Esophagus muscularis mucosa (tissue), 4 donors: ENCODE results near the gene STOM. TPM values are rescaled to one million over a fixed set of nuclear protein-coding genes. Genes with fewer than 3 reads are reported as not detected.
"Not testable (repeated sequence)": the region's sequence is repeated elsewhere in the genome, so short reads cannot be mapped to it uniquely, and the experiment has no call there.

Experiments used
- DNase-seq: peaks from one replicate; pipeline ENCODE4 v3.0.0-alpha.2; 2017; ENCODE audit errors: extremely low spot score
- H3K27ac ChIP-seq, 4 donors: fragments of 200-600 bp; sonication (generic); replicated peaks in 1 of 4; 1 replicate in 3 of 4; 2 replicates in 1 of 4; pipeline ENCODE4 v1.5.1; 2016 to 2019; ENCODE audit warnings: mild to moderate bottlenecking in 1 of 4
- H3K27me3 ChIP-seq, 4 donors: fragments of 200-600 bp; sonication (generic); one replicate each; pipeline versions ENCODE4 v1.5.1 to v1.6.0; 2016 to 2019
- H3K36me3 ChIP-seq, 4 donors: fragments of 200-600 bp; sonication (generic); one replicate each; pipeline ENCODE4 v1.5.1; 2016 to 2019
- H3K4me1 ChIP-seq, 4 donors: fragments of 200-600 bp; sonication (generic); one replicate each; pipeline ENCODE4 v1.5.1; 2016 to 2019
- H3K4me3 ChIP-seq, 4 donors: fragments of 200-600 bp; sonication (generic); 1 replicate in 2 of 4; 2 replicates in 2 of 4; pipeline ENCODE4 v1.5.1; 2016 to 2019; ENCODE audit warnings: mild to moderate bottlenecking in 4 of 4, moderate library complexity in 1 of 4
- H3K9me3 ChIP-seq, 4 donors: fragments of 200-600 bp; sonication (generic); 1 replicate in 3 of 4; 2 replicates in 1 of 4; pipeline ENCODE4 v1.5.1; 2016 to 2019
- CTCF ChIP-seq, 3 experiments: fragments of 200-600 bp in 2 of 3; fragments of 450-650 bp in 1 of 3; sonication (generic) in 2 of 3; IDR thresholded peaks; one replicate each; pipeline ENCODE4 v1.5.1; 2017 to 2019; ENCODE audit warnings: antibody characterized with exemption in 3 of 3, mild to moderate bottlenecking in 2 of 3, moderate library complexity in 1 of 3
- EP300 ChIP-seq: sonication (generic); formaldehyde crosslinking; IDR thresholded peaks from one replicate; pipeline ENCODE4 v1.6.1; 2017; ENCODE audit warnings: antibody characterized with exemption
- POLR2A ChIP-seq: fragments of 450-650 bp; IDR thresholded peaks from one replicate; pipeline ENCODE4 v1.6.1; 2017; ENCODE audit warnings: antibody characterized with exemption, moderate library complexity, mild to moderate bottlenecking, low read depth
- POLR2AphosphoS5 ChIP-seq, 2 donors: sonication (generic); formaldehyde crosslinking; IDR thresholded peaks; one replicate each; pipeline ENCODE4 v1.6.1; 2017; ENCODE audit warnings: antibody characterized with exemption in 2 of 2
- WGBS: methylation state at CpG from one replicate; pipeline ENCODE4 v1.1.5; 2018; 5-methylcytosine and 5-hydroxymethylcytosine counted together
- intact Hi-C: fragments of 100-400 bp; cut with DNase I; formaldehyde crosslinking; loops from one replicate; pipeline ENCODE4 v1.15.1; 2023
- total RNA-seq, 4 donors: library from RNA; depleted of rRNA; stranded (reverse); fragments of >200 nt; gene quantifications; one replicate each; pipeline versions ENCODE4 v1.1.0 to v1.2.1, GENCODE V29; 2016

Gene STOM
- total RNA-seq, 4 donors from 2014 or later, result 250 to 554 (median 444) TPM

- H3K9me3 ChIP-seq, result no peaks in the 10 kb centered on the region
- peaks cover 92 to 100% (median 100%) of the 10 kb centered on the region in 4 donors for H3K4me1 ChIP-seq
- DNase-seq, result no peak
- peaks cover 0 to 9% (median 0%) of the 10 kb centered on the region in 4 donors for H3K36me3 ChIP-seq
- H3K27me3 ChIP-seq, result no peaks in the 10 kb centered on the region
- intact Hi-C loops, result no loop called here
- 67% methylated on average over 6 of the region's 6 CpGs for WGBS
- H3K4me3 ChIP-seq, result peak overlapping the region in 1 of 4 donors; percentile 34
- peak in 1 of 2 donors; percentile 3 for TF ChIP-seq POLR2AphosphoS5 (IDR thresholded peaks at IDR 0.05)
- no peak for TF ChIP-seq EP300
- peak overlapping the region; percentile 93 to 99 (median 95) for H3K27ac ChIP-seq
Measured at GRCh38 chr9:121292801-121293241, 77.2 kb downstream of the STOM start.

DNA sequence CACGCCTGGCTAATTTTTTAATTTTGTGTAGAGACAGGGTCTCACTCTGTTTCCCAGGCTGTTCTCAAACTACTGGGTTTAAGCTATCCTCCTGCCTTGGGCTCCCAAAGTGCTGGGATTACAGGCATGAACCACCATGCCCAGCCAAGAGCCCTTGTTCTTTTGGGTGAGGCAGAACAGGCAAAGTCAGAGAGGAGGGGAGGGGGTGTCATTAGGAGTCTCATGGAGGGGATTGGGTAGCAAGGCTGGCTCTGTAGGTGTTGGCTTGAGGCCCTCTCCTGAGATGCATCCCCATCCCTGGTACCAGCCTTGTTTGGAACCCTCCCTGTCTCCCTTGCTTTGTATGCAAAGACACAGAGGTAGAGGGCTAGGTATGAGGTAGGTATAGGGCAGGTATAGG is 78.0 kb downstream of the STOM start:
- H3K9me3 ChIP-seq, result no peaks in the 10 kb centered on the region
- peaks cover 92 to 100% (median 100%) of the 10 kb centered on the region in 4 donors for H3K4me1 ChIP-seq
- no peak for DNase-seq
- H3K27ac ChIP-seq, result peak overlapping the region; percentile 93 to 99 (median 95)
- intact Hi-C loops, result no loop called here
- TF ChIP-seq EP300 (no peak), POLR2AphosphoS5 (IDR thresholded peaks at IDR 0.05) (no peak), POLR2A (no peak), CTCF (IDR thresholded peaks at IDR 0.05) (no peak)
- peaks cover 0 to 9% (median 0%) of the 10 kb centered on the region in 4 donors for H3K36me3 ChIP-seq
- no peak overlapping the region for H3K4me3 ChIP-seq
- no peaks in the 10 kb centered on the region for H3K27me3 ChIP-seq
- 92% methylated on average over 1 of the region's 1 CpG for WGBS

DNA sequence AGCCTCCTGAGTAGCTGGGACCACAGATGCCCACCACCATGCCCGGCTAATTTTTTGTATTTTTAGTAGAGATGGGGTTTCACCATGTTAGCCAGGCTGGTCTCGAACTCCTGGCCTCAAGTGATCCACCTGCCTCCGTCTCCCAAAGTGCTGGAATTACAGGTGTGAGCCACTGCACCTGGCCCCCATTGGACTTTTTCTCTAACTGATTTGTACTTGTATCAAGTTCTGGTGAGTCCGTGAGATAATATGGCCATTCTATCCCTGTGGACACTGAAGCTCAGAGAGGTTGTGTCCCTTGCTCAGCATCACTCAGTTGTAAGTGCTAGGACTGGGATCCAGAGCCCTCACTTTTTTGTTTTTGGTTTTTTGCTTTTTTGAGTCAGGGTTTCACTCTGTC is 78.5 kb downstream of the STOM start:
- 72% methylated on average over 4 of the region's 4 CpGs for WGBS
- H3K36me3 ChIP-seq, H3K27me3 ChIP-seq, H3K9me3 ChIP-seq, H3K4me3 ChIP-seq, intact Hi-C loops, DNase-seq: not testable (repeated sequence)
- Histone ChIP-seq H3K4me1 (peaks cover 90 to 100% (median 100%) of the 10 kb centered on the region in 4 donors), H3K27ac (peak overlapping the region; percentile 93 to 99 (median 95))

DNA sequence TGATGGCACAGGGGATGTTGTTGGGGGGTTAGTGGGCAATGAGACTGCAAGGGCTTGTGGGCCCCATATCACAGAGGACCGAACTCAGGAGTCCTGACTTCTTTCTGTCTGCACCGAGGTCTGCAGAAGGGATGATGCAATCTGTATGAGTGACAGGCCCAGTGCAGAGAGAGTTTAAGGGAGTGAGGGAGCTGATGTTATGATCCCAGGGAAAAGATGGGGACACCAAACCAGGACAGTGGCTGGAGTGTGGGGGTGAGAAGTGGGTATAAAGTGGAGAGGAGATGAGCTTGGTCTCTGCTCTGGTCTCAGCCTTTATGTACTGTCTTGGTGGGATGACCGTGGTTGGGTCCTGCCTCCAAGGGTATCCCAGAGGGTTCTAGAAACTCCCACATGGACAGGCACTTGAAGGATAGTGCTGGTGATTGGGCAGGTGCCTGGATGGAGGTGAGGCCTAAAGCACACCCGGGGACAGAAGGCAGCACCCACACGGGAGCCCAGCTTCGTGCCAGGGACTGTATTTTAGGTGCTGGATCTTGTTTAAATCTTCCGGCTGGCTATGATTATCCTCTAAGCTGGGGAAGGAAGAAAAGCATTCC is 80.2 kb downstream of the STOM start:
- intact Hi-C loops, result no loop called here
- Histone ChIP-seq H3K36me3 (peaks cover 0 to 7% (median 0%) of the 10 kb centered on the region in 4 donors), H3K27me3 (no peaks in the 10 kb centered on the region), H3K4me3 (peak overlapping the region; percentile 16 to 38 (median 28)), H3K9me3 (no peaks in the 10 kb centered on the region), H3K27ac (peak overlapping the region; percentile 94 to 99 (median 96)), H3K4me1 (peaks cover 91 to 100% (median 100%) of the 10 kb centered on the region in 4 donors)
- WGBS, result 17% methylated on average over 6 of the region's 7 CpGs
- DNase-seq, result no peak
- TF ChIP-seq CTCF (IDR thresholded peaks at IDR 0.05), result no peak
- TF ChIP-seq POLR2AphosphoS5 (IDR thresholded peaks at IDR 0.05), result no peak
- no peak for TF ChIP-seq EP300
- TF ChIP-seq POLR2A, result no peak

- peak overlapping the region; percentile 16 to 38 (median 28) for H3K4me3 ChIP-seq
Measured at GRCh38 chr9:121289026-121289771, 80.9 kb downstream of the STOM start.

More at GRCh38 chr9:121289026-121289771, 80.9 kb downstream of the STOM start:
- TF ChIP-seq EP300, result no peak
- peak in 1 of 2 donors; percentile 82 for TF ChIP-seq POLR2AphosphoS5 (IDR thresholded peaks at IDR 0.05)
- no peaks in the 10 kb centered on the region for H3K27me3 ChIP-seq
- peak overlapping the region; percentile 94 to 99 (median 96) for H3K27ac ChIP-seq
- peaks cover 91 to 100% (median 100%) of the 10 kb centered on the region in 4 donors for H3K4me1 ChIP-seq
- peak; percentile 94 for DNase-seq
- H3K36me3 ChIP-seq, result peaks cover 0 to 6% (median 0%) of the 10 kb centered on the region in 4 donors
- intact Hi-C loops, result no loop called here
- WGBS, result 9% methylated on average over 10 of the region's 10 CpGs
- H3K9me3 ChIP-seq, result no peaks in the 10 kb centered on the region

Other genes with a start within 250 kb of the STOM start
- gene RAB14, start 168.4 kb downstream of the STOM start, total RNA-seq, result 10 to 100 TPM; 28.5 to 30.7 (median 29.5) TPM
- 1,000 to 10,000 TPM; 2,509 to 3,811 (median 3,170) TPM for gene GSN, start 102.1 kb downstream of the STOM start, total RNA-seq
- gene GGTA1, start 129.6 kb upstream of the STOM start, total RNA-seq, result 10 to 100 TPM in 2 of 4 donors, 1 to 10 TPM in 2; 5.6 to 18.7 (median 9.5) TPM